Cardiac fibroblast (primary cell): Measurements from ENCODE around the gene GALNT14.

Source experiments
- DNase-seq, 2 donors: peaks; one replicate each; pipeline versions ENCODE4 v3.0.0 to v3.0.0-alpha.2; 2010; ENCODE audit warnings: low read depth in 2 of 2
- H3K4me3 ChIP-seq, 2 donors: replicated peaks in 1 of 2; 1 replicate in 1 of 2; 2 replicates in 1 of 2; pipeline ENCODE4 v1.5.1; 2011; ENCODE audit warnings: low read depth in 2 of 2, low read length in 2 of 2, mild to moderate bottlenecking in 2 of 2, moderate library complexity in 1 of 2
- TF ChIP-seq, protein P1 (sequence below): IDR thresholded peaks from one replicate; pipeline ENCODE4 v1.5.1; 2011; ENCODE audit warnings: low read depth, mild to moderate bottlenecking, low read length, inconsistent platforms

Gene GALNT14

DNA sequence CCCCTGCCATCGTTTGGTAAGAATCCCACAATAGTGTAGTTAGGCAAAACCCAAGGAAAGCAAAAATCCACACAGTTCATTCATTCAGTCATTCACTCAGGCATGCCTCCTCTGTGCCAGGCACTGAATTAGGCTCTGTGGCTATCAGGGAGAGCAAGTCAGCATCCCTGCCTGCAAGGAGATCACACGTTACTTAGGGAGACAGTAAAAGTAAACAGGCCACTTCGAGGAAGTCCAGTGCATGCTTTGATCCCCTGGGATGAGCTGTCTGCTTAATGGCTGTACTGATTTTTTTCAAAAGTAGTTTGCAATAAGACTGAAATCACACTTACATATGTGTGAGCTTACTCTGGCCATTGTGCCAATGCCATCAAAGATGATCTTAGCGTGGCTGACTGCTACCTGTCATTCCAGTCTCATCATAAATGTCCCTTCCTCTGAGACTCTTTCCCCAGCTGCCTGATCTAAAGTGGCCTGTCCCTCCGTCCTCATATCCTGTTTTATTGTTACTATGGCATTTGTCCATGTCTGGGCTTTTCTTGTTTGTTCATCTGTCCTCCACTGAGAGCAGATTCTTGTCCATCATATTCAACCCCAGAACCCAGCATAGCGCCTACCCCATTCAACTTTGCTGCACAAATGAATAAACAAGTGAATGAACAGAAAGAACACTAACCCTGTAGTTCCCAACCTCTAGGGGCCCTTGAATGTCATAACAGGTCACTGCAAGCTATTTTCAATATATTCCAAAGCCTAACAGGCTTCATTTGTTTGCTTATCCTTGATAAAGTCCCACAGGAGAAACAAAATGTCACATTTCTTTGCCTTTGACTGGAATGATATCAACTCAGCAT lies 84.1 kb downstream of the GALNT14 start:
- TF ChIP-seq, protein P1, sequence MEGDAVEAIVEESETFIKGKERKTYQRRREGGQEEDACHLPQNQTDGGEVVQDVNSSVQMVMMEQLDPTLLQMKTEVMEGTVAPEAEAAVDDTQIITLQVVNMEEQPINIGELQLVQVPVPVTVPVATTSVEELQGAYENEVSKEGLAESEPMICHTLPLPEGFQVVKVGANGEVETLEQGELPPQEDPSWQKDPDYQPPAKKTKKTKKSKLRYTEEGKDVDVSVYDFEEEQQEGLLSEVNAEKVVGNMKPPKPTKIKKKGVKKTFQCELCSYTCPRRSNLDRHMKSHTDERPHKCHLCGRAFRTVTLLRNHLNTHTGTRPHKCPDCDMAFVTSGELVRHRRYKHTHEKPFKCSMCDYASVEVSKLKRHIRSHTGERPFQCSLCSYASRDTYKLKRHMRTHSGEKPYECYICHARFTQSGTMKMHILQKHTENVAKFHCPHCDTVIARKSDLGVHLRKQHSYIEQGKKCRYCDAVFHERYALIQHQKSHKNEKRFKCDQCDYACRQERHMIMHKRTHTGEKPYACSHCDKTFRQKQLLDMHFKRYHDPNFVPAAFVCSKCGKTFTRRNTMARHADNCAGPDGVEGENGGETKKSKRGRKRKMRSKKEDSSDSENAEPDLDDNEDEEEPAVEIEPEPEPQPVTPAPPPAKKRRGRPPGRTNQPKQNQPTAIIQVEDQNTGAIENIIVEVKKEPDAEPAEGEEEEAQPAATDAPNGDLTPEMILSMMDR = no peak
- no peak overlapping the region for H3K4me3 ChIP-seq
- no peak for DNase-seq

GRCh38 chr2:31052284-31052683 lies 86.0 kb downstream of the GALNT14 start:
- DNase-seq = no peak
- no peak overlapping the region for H3K4me3 ChIP-seq
- TF ChIP-seq, protein P1 = no peak

GRCh38 chr2:31051258-31052140 lies 86.7 kb downstream of the GALNT14 start:
- no peak overlapping the region for H3K4me3 ChIP-seq
- DNase-seq = no peak
- TF ChIP-seq, protein P1 = no peak

DNA sequence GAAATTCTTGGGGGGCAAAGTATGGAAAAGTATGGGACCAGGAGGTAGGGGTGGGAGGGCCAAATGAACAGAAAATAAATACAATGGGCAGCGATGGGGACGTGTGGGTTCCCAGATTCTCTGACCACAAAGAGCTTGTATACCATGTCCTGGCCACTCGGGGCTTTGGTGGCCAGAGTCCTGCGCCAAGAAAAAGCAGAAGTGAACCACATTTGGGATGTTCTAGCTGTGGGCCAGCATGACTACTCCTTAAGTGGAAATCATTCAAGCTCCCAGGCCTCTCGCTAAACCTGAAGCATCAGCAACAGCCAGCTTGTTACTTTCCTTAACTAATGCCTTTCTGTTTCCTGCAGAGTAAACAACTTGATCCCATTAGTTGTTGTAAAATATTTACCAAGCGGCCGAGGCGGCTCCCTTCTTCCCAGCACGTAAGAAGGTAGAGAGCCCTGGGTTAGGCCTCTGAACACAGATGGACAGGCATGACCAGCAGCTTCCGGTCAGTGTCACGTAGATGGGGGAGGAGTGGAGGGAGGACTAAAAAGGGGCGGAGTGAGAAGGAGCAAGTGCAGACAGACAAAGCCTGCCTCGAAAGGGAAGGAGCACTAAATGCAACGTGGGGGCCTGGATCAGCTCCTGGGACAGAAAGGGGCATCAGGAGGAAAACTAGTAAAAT lies 88.2 kb downstream of the GALNT14 start:
- TF ChIP-seq, protein P1 = no peak
- DNase-seq = no peak
- H3K4me3 ChIP-seq = no peak overlapping the region

GRCh38 chr2:31049264-31049663 lies 89.0 kb downstream of the GALNT14 start:
- DNase-seq = no peak
- no peak overlapping the region for H3K4me3 ChIP-seq
- TF ChIP-seq, protein P1 = no peak

GRCh38 chr2:31047599-31047998 lies 90.6 kb downstream of the GALNT14 start:
- no peak for DNase-seq
- TF ChIP-seq, protein P1 = no peak
- H3K4me3 ChIP-seq = no peak overlapping the region
